Activated CD8-positive, alpha-beta memory T cell treated with anti-CD3 and anti-CD28 coated beads for 1 hour (primary cell): ENCODE measurements around the gene GARIN5B.

ENCODE experiments used
- DNase-seq, 2 donors: peaks; one replicate each; pipeline ENCODE4 v3.0.0-alpha.2; 2020; ENCODE audit warnings: low read depth in 1 of 2; ENCODE audit errors: extremely low read depth in 1 of 2

Gene GARIN5B

GRCh38 chr19:55389386-55390317, 26.6 kb upstream of the GARIN5B start:
- DNase-seq = no peak

DNA sequence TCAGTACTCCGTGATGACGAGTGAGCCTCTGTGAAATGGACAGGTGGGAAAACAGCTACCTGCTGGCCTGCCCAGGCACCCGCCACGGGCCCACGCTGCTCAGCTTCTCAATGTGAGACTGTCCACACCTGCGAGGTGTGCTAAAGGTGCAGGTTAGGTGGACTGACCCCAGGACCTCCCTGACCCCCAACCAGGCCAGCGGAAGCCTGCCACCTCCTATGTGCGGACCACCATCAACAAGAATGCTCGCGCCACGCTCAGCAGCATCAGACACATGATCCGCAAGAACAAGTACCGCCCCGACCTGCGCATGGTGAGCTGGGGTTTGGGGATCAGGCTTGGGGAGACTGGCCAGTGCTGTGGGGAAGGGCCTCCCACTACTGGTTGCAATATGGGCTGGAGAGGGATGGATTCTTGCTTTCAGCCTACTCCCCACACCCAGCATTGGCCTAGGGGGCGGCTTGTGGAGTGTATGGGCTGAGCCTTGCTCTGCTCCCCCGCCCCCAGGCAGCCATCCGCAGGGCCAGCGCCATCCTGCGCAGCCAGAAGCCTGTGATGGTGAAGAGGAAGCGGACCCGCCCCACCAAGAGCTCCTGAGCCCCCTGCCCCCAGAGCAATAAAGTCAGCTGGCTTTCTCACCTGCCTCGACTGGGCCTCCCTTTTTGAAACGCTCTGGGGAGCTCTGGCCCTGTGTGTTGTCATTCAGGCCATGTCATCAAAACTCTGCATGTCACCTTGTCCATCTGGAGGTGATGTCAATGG, 24.9 kb upstream of the GARIN5B start:
- DNase-seq = no peak

DNA sequence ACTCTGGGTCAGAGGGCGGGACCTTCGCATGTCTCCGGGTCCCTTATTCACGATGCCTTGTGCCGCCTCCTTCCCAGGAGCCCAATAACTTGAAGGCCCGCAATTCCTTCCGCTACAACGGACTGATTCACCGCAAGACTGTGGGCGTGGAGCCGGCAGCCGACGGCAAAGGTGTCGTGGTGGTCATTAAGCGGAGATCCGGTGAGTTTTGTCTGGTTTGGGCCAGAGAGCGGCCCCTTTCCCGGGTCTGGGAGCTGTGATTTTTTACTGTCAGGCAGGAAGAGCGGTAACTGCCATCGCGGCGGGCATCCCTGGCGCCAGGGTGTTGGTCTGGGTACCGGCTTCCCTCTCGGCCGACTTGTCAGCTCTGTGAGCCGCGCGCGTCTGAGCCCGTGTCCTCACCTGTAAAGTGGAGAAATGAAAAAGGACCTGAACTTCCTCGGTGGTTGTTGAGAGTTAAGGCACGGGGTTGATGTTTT, 23.5 kb upstream of the GARIN5B start:
- DNase-seq = no peak

DNA sequence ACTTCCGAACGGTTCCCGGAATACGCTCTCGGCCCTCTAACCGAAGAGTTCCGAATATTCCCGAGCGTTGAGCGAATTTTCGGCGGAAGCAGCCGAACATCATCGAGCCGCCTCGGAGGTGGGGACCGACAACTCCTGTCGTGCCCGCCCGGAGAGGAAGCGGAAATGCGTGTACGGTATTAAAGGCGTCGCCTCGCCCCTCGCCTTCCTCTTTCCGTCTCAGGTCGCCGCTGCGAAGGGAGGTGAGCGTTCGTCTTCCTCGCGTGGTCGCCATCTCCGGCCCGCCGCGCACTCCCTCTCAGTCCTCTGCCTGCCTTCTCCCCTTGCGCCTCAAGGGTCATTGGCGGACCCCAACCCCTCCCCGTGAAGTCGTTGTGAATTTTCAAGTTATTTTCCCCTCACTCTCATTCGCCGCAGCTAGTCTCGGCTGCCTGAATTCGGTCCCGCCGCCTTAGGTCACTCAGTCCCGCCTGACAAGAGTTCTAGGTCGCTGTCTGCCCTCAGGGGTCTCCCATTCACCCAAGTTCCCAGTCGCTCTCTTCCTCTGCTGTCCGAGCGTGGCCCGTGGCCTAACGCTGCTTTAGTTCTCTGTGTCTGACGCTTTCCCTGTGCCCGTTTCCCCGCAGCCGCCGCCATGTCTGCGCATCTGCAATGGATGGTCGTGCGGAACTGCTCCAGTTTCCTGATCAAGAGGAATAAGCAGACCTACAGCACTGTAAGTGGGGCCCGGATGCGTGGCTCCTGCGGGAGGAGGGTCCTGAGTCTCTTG, 22.8 kb upstream of the GARIN5B start, which contains the start of gene RPL28:
TSS of gene RPL28 (plus strand) at position 209 of the 769 bp plus-strand sequence. CDS start at position 635, 426 bp downstream.
- peak; percentile 95 to 97 for DNase-seq

DNA sequence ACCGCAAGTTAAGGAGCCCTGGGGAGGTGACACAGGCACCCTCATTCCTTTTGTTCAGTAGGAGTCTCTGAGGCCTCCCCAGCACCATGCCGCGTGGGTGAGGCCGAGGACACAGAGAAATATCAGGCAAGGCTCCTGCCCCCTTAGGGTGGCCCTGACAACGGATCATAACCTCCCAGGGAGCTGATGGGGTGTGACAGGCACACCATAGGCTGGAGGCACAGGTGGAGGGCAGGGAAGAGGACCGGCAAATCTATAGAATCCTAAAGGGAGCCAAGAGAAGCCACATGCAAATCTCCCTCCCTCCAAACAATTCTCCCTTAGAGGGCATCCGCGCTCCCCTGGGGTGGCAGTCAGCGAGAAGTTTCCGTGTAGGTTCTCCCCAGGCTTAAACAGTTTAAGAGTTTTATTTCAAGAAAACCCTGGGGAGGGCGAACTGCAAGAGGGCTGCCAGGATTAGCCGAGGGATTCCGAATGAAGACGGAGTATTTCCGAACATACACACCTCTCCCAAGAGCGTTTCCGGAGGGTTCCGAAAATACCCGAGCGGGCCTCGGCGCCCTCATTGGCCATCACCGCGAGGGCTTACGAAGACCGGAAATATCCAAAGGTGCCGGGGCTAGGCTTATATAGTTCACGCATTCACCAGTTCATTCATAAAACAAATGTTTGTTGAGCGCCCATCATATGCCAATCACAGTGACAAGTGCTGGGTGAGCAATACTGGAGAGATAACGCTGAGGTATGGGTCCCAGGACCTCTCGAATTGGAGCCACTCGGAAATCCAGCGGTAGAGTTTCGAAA, 22.1 kb upstream of the GARIN5B start:
- DNase-seq = peak; percentile 84 to 87

DNA sequence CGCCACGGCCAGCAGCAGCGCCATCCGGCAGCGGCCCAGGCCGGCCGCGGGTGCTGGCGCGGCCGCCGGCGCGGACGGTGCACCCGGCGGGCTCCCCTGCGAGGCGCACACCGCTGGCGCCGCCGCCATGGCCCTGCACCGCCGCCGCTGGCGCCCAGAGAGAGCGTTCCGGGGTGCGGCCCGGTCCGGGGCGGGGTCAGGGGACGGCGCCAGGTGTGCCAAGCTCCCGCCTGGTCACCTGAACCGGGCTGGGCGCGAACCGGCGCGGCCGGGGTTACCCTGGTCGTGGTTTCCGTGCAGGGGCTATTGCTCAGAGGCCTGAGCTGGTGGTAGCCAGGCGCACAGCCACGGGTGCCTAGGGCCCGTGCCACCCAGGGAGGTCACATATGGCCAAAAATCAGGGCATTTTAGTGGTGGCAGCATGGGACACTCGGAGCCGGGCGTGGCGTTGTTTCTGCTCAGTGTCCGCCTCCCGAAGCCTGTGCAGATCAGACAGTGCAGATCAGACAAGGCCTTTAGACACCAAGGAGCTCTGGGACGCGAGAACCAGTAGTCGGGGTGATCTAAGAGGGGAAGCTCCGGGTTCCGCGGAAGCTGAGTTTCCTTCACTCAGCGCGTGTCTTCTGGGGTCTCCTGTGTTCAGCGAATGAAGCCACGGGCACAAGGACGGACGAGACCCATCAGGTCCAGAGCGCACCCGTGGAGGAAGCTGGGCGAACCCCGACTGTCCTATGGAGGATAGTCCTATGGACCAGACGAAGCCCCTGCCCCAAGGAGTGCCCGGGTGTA, 21.3 kb upstream of the GARIN5B start, which contains the start of gene TMEM238:
TSS of gene TMEM238 (minus strand) at position 162 of the 789 bp plus-strand sequence. CDS start at position 129, 33 bp downstream.
- DNase-seq = no peak

DNA sequence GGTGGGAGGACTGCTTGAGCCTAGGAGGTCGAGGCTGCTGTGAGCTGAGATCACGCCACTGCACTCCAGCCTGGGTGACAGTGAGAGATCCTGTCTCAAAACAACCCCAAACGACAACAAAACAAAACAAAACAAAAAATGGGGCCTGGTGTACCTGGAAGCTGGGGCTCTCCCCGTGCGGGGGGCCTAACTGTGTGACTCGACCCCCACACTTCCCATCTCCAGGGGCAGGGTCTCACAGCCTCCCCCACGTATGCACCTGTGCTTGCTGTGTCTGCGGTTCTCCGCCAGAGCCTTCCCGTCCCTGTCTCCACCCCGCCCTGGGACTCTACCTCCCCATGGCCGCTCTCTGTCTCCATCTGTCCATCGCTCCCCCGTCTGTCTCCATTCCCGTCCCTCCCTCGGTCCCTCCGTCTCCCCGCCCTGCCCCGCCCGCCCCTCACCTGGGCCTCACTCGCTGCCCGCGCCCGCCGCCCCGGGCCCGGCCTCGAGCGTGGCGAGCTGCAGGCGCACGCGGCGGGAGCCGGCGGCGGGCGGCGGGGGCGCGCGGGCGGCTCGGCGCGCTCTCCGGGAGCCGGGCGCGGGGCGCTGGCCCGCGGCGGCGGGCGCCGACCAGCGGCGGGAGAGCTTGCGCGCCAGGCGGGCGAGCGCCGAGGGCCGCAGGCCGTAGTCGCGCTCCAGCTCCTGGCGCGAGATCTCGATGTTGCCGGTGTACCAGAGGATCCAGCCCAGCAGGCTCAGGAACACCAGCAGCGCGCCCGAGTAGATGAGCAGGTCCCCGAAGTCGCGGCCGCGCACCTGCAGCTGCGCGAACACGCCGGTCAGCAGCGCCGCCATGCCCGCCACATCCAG, 20.4 kb upstream of the GARIN5B start:
- no peak for DNase-seq

DNA sequence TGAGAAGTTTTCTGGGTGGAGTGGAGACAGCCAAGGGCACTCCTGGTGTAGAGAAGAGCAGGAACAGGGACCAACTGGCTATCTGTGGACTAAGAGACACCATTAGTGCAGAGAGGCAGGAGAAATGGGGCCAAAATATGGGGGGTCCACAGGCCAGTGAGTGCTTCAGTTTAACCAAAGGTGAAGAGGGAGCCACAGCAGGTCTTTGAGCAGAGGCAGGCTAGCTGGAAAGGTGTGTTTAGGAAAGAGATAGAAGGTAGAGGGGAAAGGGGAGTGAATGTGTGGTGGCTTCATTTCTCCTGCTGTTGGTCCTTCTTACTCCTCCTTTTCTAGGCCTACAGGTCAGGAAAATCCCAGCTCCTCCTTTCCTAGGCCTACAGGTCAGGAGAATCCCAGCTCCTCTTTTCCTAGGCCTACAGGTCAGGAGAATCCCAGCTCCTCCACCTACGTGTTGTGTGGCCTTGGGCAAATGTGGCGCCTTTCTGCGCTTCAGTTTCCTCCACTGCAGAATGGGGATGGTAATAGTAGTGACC, 19.5 kb upstream of the GARIN5B start:
- DNase-seq = no peak

GRCh38 chr19:55382013-55382412, 19.0 kb upstream of the GARIN5B start:
- no peak for DNase-seq

DNA sequence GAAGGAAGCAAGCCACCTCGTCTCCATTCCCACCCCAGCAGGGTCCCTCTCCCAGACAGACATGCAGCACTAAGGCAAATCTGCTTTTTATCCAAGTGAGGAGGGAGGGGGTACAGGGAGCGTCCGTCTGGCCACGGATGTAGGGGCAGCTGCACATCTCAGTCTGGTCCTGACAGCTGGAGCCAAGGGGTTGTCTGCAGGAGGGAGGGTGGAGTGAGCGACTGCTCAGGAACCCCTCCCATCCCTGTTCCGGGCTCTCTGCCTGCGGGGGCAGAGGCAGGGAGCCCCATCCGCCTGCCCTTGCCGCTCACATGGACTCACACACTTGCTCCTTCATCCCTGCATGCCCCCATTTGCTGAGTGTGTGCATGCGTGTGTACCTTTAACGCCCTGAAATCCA, 16.1 kb upstream of the GARIN5B start:
- DNase-seq = no peak

DNA sequence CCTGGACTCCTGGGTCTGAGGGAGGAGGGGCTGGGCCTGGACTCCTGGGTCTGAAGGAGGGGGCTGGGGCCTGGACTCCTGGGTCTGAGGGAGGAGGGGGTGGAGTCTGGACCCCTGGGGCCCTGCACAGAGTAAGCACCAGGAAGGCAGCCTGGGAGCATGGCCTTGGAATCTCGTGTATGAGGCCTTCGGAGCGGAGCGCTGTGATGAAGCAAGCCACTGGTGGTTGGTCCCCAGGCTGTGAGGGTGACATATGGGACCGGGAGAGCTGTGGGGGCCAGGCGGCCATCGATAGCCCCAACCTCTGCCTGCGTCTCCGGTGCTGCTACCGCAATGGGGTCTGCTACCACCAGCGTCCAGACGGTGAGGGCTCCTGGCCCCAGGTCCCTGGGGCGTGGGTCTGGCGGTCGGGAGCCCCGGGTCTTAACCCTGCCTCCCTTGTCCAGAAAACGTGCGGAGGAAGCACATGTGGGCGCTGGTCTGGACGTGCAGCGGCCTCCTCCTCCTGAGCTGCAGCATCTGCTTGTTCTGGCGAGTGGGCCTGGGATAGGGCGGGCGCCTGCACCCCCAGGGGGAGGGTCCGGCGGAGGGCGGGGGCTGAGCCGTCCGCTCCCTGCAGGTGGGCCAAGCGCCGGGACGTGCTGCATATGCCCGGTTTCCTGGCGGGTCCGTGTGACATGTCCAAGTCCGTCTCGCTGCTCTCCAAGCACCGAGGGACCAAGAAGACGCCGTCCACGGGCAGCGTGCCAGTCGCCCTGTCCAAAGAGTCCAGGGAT, 14.5 kb upstream of the GARIN5B start:
- DNase-seq = no peak

- no peak for DNase-seq
Observed at GRCh38 chr19:55376241-55376933, 13.3 kb upstream of the GARIN5B start, which contains the start of gene TMEM190. TSS of gene TMEM190 (plus strand) at chr19:55376826. CDS start at chr19:55376854, 28 bp downstream.

GRCh38 chr19:55373993-55374757, 11.1 kb upstream of the GARIN5B start:
- no peak for DNase-seq

DNA sequence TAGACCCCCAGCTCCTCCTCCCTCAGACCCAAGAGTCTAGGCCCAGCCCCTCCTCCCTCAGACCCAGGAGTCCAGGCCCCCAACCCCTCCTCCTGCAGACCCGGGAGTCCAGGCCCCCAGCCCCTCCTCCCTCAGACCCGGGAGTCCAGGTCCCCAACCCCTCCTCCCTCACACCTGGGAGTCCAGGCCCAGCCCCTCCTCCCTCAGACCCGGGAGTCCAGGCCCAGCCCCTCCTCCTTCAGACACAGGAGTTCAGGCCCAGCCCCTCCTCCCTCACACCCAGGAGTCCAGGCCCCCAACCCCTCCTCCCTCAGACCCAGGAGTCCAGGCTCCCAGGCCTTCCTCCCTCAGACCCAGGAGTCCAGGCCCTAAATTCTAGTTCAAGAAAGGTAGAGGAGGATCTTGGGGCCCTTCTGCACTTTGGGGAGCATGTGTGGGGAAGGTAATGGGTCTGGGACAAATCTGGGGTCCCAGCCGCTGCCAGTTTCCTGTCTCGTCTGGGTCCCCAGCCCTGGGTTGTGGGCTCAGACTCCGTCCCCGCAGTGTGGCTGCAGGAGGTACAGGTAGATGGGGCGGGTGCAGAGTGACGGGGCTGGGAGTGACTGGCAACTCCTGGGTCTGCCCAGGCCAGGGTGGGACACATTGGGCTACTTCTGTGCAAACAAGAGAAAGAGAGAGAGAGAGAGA, 10.4 kb upstream of the GARIN5B start:
- no peak for DNase-seq
